H1 (cell line): ENCODE measurements around the gene EAPP.

Experiments
- EZH2 ChIP-seq: fragments of 200-600 bp; sonication (generic); IDR thresholded peaks from 2 replicates; pipeline ENCODE4 v1.7.1; 2012; ENCODE audit warnings: low read depth, mild to moderate bottlenecking, moderate library complexity, low read length, inconsistent platforms; ENCODE audit not compliant: severe bottlenecking
- JUN ChIP-seq: IDR thresholded peaks from 2 replicates; pipeline ENCODE4 v1.6.1; 2011; ENCODE audit warnings: low read depth, mild to moderate bottlenecking, improper control_type of control experiment, low read length
- KDM1A ChIP-seq: fragments of 200-600, 300-600 bp; sonication (generic); IDR thresholded peaks from 2 replicates; pipeline ENCODE4 v1.7.1; 2016; ENCODE audit warnings: mild to moderate bottlenecking, low read length, borderline replicate concordance
- POLR2A ChIP-seq, 2 experiments: IDR thresholded peaks; 1 replicate in 1 of 2; 2 replicates in 1 of 2; pipeline ENCODE4 v1.6.1; 2011; ENCODE audit warnings: low read depth in 2 of 2, low read length in 2 of 2, mild to moderate bottlenecking in 2 of 2; ENCODE audit errors: control extremely low read depth in 1 of 2
- POLR2AphosphoS5 ChIP-seq: IDR thresholded peaks from 2 replicates; pipeline ENCODE4 v1.6.1; 2011; ENCODE audit warnings: low read depth, low read length
- SRF ChIP-seq: IDR thresholded peaks from 2 replicates; pipeline ENCODE4 v1.6.1; 2011; ENCODE audit warnings: mild to moderate bottlenecking, low read depth, low read length, moderate library complexity
- TF ChIP-seq, protein P1 (sequence below): IDR thresholded peaks from 2 replicates; pipeline ENCODE4 v1.6.1; 2012; ENCODE audit warnings: inconsistent platforms
- TF ChIP-seq, protein P2 (sequence below), 3 experiments: IDR thresholded peaks; 1 replicate in 2 of 3; 2 replicates in 1 of 3; pipeline versions ENCODE4 v1.5.1 to v1.6.1; 2011; ENCODE audit warnings: low read length in 3 of 3, mild to moderate bottlenecking in 3 of 3, inconsistent platforms in 2 of 3, low read depth in 1 of 3, moderate library complexity in 1 of 3; ENCODE audit not compliant: insufficient read depth in 1 of 3; ENCODE audit errors: control extremely low read depth in 1 of 3

- TF ChIP-seq, protein P1, sequence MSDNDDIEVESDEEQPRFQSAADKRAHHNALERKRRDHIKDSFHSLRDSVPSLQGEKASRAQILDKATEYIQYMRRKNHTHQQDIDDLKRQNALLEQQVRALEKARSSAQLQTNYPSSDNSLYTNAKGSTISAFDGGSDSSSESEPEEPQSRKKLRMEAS = no peak
- TF ChIP-seq, protein P2, sequence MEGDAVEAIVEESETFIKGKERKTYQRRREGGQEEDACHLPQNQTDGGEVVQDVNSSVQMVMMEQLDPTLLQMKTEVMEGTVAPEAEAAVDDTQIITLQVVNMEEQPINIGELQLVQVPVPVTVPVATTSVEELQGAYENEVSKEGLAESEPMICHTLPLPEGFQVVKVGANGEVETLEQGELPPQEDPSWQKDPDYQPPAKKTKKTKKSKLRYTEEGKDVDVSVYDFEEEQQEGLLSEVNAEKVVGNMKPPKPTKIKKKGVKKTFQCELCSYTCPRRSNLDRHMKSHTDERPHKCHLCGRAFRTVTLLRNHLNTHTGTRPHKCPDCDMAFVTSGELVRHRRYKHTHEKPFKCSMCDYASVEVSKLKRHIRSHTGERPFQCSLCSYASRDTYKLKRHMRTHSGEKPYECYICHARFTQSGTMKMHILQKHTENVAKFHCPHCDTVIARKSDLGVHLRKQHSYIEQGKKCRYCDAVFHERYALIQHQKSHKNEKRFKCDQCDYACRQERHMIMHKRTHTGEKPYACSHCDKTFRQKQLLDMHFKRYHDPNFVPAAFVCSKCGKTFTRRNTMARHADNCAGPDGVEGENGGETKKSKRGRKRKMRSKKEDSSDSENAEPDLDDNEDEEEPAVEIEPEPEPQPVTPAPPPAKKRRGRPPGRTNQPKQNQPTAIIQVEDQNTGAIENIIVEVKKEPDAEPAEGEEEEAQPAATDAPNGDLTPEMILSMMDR (IDR thresholded peaks at IDR 0.05; ENCODE audit: control extremely low read depth in 1 of 3, insufficient read depth in 1 of 3, low read depth in 1 of 3, low read length in 3 of 3) = no peak
- TF ChIP-seq JUN (no peak), POLR2A (IDR thresholded peaks at IDR 0.05; ENCODE audit: control extremely low read depth in 1 of 2, low read depth in 2 of 2, low read length in 2 of 2) (no peak), EZH2 (no peak), KDM1A (no peak), SRF (no peak), POLR2AphosphoS5 (no peak)
Measured at GRCh38 chr14:34474187-34474679, 65.3 kb downstream of the EAPP start.
